ENCODE data around the gene LTO1. TPM values are rescaled to one million over a fixed set of nuclear protein-coding genes. Genes with fewer than 3 reads are reported as not detected.
"Not testable (repeated sequence)": the region's sequence is repeated elsewhere in the genome, so short reads cannot be mapped to it uniquely, and the experiment has no call there.

LTO1 gene
- total RNA-seq, 3 donors from 2014 or later (not counting 1 experiment from before 2014, with no cell fraction given): 23.2 to 33.5 (median 25.3) TPM

GRCh38 chr11:69689484-69690319, 14.5 kb upstream of the LTO1 start:
- no peak overlapping the region for H3K4me3 Mint-ChIP-seq
- ATAC-seq: no peak
- H3K9me3 Mint-ChIP-seq: no peaks in the 10 kb centered on the region
- no peak overlapping the region for H3K27ac ChIP-seq (ENCODE audit: low read length)
- peaks cover 7% of the 10 kb centered on the region for H3K4me1 ChIP-seq (ENCODE audit: control insufficient read depth, insufficient read depth, low read length)
- H3K27ac Mint-ChIP-seq: no peak overlapping the region
- H3K36me3 Mint-ChIP-seq: no peaks in the 10 kb centered on the region
- peaks cover 0 to 9% of the 10 kb centered on the region in 2 donors for H3K4me1 Mint-ChIP-seq
- intact Hi-C loops (cut with micrococcal nuclease): loop anchor here (5.0 kb wide), 1 partner anchor 508 kb away; no protein-coding TSS in a partner anchor
- peaks cover 9% of the 10 kb centered on the region for H3K27me3 ChIP-seq (ENCODE audit: control insufficient read depth, insufficient read depth, low read length)
- DNase-seq: no peak
- 73% methylated on average over 5 of the region's 5 CpGs for WGBS (ENCODE audit: insufficient coverage)
- no peaks in the 10 kb centered on the region for H3K9me3 ChIP-seq (ENCODE audit: control insufficient read depth, insufficient read depth, low read length)
- no peak for TF ChIP-seq CTCF (IDR thresholded peaks at IDR 0.05)
- H3K27me3 Mint-ChIP-seq (ENCODE audit: low read depth in 2 of 2): peaks cover 38 to 46% of the 10 kb centered on the region in 2 donors
- H3K36me3 ChIP-seq (ENCODE audit: control insufficient read depth, insufficient read depth, low read length): no peaks in the 10 kb centered on the region
- H3K4me3 ChIP-seq (ENCODE audit: low read length): no peak overlapping the region

- not testable (repeated sequence) for H3K4me3 ChIP-seq (ENCODE audit: low read length); H3K36me3 ChIP-seq (ENCODE audit: control insufficient read depth, insufficient read depth, low read length); H3K9me3 ChIP-seq (ENCODE audit: control insufficient read depth, insufficient read depth, low read length); ATAC-seq; H3K27ac ChIP-seq (ENCODE audit: low read length); H3K9me3 Mint-ChIP-seq; H3K4me3 Mint-ChIP-seq; H3K27ac Mint-ChIP-seq; H3K27me3 ChIP-seq (ENCODE audit: control insufficient read depth, insufficient read depth, low read length); DNase-seq; H3K36me3 Mint-ChIP-seq; H3K4me1 ChIP-seq (ENCODE audit: control insufficient read depth, insufficient read depth, low read length); H3K4me1 Mint-ChIP-seq
- peaks cover 36 to 38% of the 10 kb centered on the region in 2 donors for H3K27me3 Mint-ChIP-seq (ENCODE audit: low read depth in 2 of 2)
- WGBS (ENCODE audit: insufficient coverage): 68% methylated on average over 5 of the region's 5 CpGs
- intact Hi-C loops (cut with micrococcal nuclease): loop anchor here (5.0 kb wide), 1 partner anchor 509 kb away; no protein-coding TSS in a partner anchor
These were observed 13.0 kb upstream of the LTO1 start for GRCh38 chr11:69687969-69688771.

- no peak for TF ChIP-seq CTCF (IDR thresholded peaks at IDR 0.05)
- no peak for ATAC-seq
- H3K4me3 ChIP-seq (ENCODE audit: low read length): no peak overlapping the region
- 84% methylated on average over 8 of the region's 8 CpGs for WGBS (ENCODE audit: insufficient coverage)
- H3K4me1 ChIP-seq (ENCODE audit: control insufficient read depth, insufficient read depth, low read length): peaks cover 7% of the 10 kb centered on the region
- H3K4me3 Mint-ChIP-seq: no peak overlapping the region
- intact Hi-C loops (cut with micrococcal nuclease): loop anchor here (5.0 kb wide), 1 partner anchor 510 kb away; no protein-coding TSS in a partner anchor
- H3K9me3 Mint-ChIP-seq: no peaks in the 10 kb centered on the region
- peaks cover 0 to 9% of the 10 kb centered on the region in 2 donors for H3K4me1 Mint-ChIP-seq
- H3K27ac Mint-ChIP-seq: no peak overlapping the region
- H3K27me3 Mint-ChIP-seq (ENCODE audit: low read depth in 2 of 2): peaks cover 26 to 31% of the 10 kb centered on the region in 2 donors
- H3K27ac ChIP-seq (ENCODE audit: low read length): no peak overlapping the region
- no peak for DNase-seq
- H3K36me3 ChIP-seq (ENCODE audit: control insufficient read depth, insufficient read depth, low read length): no peaks in the 10 kb centered on the region
- peaks cover 9% of the 10 kb centered on the region for H3K27me3 ChIP-seq (ENCODE audit: control insufficient read depth, insufficient read depth, low read length)
- no peaks in the 10 kb centered on the region for H3K36me3 Mint-ChIP-seq
- no peaks in the 10 kb centered on the region for H3K9me3 ChIP-seq (ENCODE audit: control insufficient read depth, insufficient read depth, low read length)
These were observed 11.7 kb upstream of the LTO1 start for GRCh38 chr11:69686856-69687255.

- H3K4me3 ChIP-seq (ENCODE audit: low read length): no peak overlapping the region
- H3K27ac ChIP-seq (ENCODE audit: low read length): no peak overlapping the region
- ATAC-seq (no peak), DNase-seq (no peak)
- H3K27me3 Mint-ChIP-seq (ENCODE audit: low read depth in 2 of 2): peaks cover 26 to 27% of the 10 kb centered on the region in 2 donors
- no peak for TF ChIP-seq CTCF (IDR thresholded peaks at IDR 0.05)
- 84% methylated on average over 13 of the region's 13 CpGs for WGBS (ENCODE audit: insufficient coverage)
- no peaks in the 10 kb centered on the region for H3K36me3 ChIP-seq (ENCODE audit: control insufficient read depth, insufficient read depth, low read length)
- H3K27me3 ChIP-seq (ENCODE audit: control insufficient read depth, insufficient read depth, low read length): peaks cover 5% of the 10 kb centered on the region
- no peaks in the 10 kb centered on the region for H3K9me3 Mint-ChIP-seq
- peaks cover 7% of the 10 kb centered on the region for H3K4me1 ChIP-seq (ENCODE audit: control insufficient read depth, insufficient read depth, low read length)
- no peaks in the 10 kb centered on the region for H3K36me3 Mint-ChIP-seq
- H3K4me3 Mint-ChIP-seq: no peak overlapping the region
- intact Hi-C loops (cut with micrococcal nuclease): loop anchor here (5.0 kb wide), 1 partner anchor 511 kb away; no protein-coding TSS in a partner anchor
- no peaks in the 10 kb centered on the region for H3K9me3 ChIP-seq (ENCODE audit: control insufficient read depth, insufficient read depth, low read length)
- H3K27ac Mint-ChIP-seq: no peak overlapping the region
- peaks cover 0 to 9% of the 10 kb centered on the region in 2 donors for H3K4me1 Mint-ChIP-seq
These were observed 11.3 kb upstream of the LTO1 start for GRCh38 chr11:69686452-69686851.

Measured in natural killer cell (primary cell).